GM12872 (cell line): ENCODE results near the gene COL13A1.

Experiments
- CTCF ChIP-seq: IDR thresholded peaks from 3 replicates; pipeline ENCODE4 v1.5.1; 2011; ENCODE audit warnings: low read depth, mild to moderate bottlenecking, low read length, moderate library complexity; ENCODE audit not compliant: insufficient read depth

The COL13A1 gene

GRCh38 chr10:69819716-69820506 lies 18.2 kb downstream of the COL13A1 start:
- TF ChIP-seq CTCF = no peak

- no peak for TF ChIP-seq CTCF
These were observed 19.1 kb downstream of the COL13A1 start for GRCh38 chr10:69820817-69821216.

GRCh38 chr10:69825604-69826003 lies 23.9 kb downstream of the COL13A1 start:
- TF ChIP-seq CTCF = no peak

- no peak for TF ChIP-seq CTCF
These were observed 24.4 kb downstream of the COL13A1 start for GRCh38 chr10:69826094-69826493.

- no peak for TF ChIP-seq CTCF
These were observed 25.3 kb downstream of the COL13A1 start for GRCh38 chr10:69826789-69827554.

GRCh38 chr10:69828144-69828870 lies 26.6 kb downstream of the COL13A1 start:
- TF ChIP-seq CTCF = no peak

- TF ChIP-seq CTCF = no peak
These were observed 28.1 kb downstream of the COL13A1 start for GRCh38 chr10:69829775-69830174.
